HG02571 (cell line): ENCODE results near the gene ZNF79.

Experiments
- ATAC-seq: cut with Tn5 transposase; IDR thresholded peaks from one replicate; pipeline ENCODE4 v1.9.1; 2021; ENCODE audit warnings: mild to moderate bottlenecking, moderate library complexity; ENCODE audit not compliant: unreplicated experiment

ZNF79 gene

GRCh38 chr9:127492616-127493015, 68.4 kb downstream of the ZNF79 start:
- ATAC-seq = no peak

- no peak for ATAC-seq
Observed at GRCh38 chr9:127493592-127494303, 69.6 kb downstream of the ZNF79 start.

GRCh38 chr9:127494304-127494702, 70.1 kb downstream of the ZNF79 start:
- ATAC-seq = no peak
